Measurements from ENCODE around the gene ZBED5.
A peak's percentile ranks its signal among the peaks of the same experiment; 100 is the strongest.

ZBED5 gene

DNA sequence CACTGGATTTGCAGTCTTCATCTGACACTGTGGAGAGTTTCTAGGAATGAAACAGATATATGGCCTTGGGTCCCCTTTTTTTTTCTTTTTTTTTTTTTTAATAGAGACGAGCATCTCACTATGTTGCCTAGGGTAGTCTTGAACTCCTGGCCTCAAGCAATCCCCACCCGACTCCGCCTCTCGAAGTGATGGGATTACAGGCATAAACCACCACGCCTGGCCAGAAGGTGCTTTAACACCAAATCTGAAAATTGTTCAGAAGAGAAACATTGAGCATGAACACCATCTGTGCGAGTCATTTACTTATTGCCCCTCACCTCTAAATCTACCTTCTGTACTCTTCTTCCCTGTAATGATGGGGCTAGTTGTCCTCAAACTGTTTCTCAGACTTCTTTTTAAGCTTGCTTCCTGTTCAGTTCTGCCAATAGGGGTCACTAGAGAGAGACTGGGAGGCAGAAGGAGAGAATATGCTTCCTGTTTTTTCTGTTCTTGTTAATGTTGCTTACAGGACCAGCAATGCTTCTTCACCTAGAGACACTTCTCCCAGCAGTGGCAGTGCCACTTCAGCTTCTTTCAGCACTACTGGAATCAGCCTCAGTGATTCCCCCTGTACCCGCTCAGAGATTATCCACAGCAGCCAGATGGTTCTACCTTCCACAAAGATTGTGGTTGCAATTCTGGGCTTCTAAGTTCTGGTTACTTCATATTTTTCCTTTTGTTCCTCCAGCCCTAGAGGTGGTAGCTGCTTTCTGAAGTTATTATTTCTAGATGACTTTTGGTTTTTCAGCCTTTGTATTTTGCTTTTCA is 20.8 kb upstream of the ZBED5 start:
- peak; percentile 17 to 34 for DNase-seq

DNA sequence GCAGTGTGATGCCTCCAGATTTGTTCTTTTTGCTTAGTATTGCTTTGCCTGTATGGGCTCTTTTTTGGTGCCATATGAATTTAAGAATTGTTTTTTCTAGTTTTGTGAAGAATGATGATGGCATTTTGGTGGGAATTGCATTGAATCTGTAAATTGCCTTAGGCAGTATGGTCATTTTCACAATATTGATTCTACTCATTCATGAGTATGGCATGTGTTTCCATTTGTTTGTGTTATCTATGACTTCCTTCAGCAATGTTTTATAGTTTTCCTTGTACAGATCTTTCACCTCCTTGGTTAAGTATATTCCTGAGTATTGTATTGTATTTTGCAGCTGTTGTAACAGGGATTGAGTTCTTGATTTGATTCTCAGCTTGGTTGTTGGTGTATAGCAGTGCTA is 18.3 kb upstream of the ZBED5 start:
- DNase-seq = no peak

GRCh38 chr11:10875430-10876021 is 17.7 kb upstream of the ZBED5 start:
- no peak for DNase-seq

DNA sequence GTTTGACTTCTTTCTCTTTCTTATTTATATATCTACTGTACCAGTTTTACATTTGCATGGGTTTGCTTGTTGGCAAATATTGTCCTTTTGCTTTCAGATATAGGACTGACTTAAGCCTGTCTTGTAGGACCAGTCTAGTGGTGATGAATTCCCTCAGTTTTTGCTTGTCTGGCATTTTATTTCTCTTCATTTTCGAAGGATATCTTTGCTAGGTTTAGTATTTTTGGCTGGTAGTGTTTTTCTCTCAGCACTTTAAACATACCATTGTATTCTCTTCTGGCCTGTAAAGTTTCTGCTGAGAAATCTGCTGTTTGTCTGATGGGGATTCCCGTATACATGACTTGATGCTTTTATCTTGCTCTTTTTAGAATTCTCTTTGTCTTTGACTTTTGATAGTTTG is 14.2 kb upstream of the ZBED5 start:
- DNase-seq = no peak

DNA sequence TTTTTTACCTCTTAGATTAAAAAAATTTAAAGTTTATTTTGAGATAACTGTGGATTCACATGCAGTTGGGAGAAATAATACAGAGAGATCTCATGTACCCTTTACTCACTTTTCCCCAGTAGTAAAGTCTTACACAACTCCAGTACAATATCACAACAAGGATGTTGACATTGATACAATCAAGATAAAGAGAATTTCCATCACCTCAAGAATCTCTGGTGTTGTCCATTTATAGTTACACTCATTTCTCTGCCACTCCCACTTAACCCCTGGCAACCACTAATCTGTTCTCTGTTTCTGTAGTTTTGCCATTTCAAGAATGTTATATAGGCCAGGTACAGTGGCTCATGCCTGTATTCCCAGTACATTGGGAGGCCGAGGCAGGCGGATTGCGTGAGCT is 10.5 kb upstream of the ZBED5 start:
- no peak for DNase-seq

DNA sequence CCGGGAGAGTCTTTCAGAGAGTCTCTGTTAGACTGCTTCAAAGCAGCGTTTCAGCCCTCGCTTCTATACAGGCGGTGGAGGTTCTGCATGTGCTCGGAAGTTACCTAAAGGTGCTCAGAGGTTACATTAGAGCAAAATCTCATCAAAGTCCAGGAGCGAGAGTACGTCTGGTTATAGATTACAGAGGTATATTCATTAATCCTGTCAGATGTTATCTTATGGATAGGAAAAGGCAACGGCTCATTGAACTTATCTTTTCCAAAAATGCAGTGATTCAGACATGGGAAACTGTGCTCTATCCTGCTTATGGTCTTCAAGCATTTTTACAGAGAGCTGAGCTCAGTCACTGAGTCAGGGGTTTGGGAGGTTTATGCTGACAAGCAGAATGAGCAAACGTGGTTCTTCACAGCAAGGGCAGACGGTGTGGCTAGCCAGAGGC is 9.1 kb upstream of the ZBED5 start:
- no peak for DNase-seq

- no peak for DNase-seq
Measured at GRCh38 chr11:10865837-10866270, 8.0 kb upstream of the ZBED5 start.

GRCh38 chr11:10864688-10865087 is 6.8 kb upstream of the ZBED5 start:
- peak in 1 of 2 experiments; percentile 17 for DNase-seq

DNA sequence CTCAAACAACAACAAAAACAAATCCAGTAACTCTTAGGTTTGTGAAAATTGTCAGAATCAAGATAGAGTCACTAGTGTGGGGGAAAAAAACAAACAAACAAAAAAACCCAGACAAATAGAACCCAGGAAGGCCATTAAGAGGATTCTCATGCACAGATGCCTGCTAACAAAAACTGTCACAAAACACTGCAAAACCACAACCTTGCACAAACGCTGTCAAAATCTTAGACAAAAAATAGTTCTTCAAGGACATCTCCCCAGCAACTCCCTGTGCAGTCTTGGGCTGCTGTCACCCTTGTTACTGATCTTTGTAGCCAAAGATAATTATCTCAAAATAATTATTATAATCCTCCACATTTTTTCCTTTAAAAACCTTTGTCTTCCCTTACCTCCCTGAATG is 4.6 kb upstream of the ZBED5 start:
- DNase-seq = no peak

DNA sequence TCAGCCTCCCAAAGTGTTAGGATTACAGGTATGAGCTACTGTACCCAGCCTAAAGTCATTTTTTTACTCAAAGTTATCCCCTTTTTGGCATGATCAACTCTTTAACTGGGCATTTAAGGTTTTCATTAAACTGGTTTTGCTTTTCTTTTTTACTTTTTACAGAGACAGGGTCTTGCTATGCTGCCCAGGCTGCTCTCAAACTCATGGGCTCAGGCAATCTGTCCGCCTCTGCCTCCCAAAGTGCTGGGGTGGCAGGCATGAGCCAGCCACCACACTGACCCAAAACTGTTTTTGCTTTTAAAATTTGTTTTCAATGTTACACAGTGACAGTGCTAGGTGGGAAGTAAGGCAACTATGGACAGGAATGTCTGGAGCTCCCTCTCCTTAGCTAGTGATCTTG is 3.9 kb upstream of the ZBED5 start:
- DNase-seq = no peak

DNA sequence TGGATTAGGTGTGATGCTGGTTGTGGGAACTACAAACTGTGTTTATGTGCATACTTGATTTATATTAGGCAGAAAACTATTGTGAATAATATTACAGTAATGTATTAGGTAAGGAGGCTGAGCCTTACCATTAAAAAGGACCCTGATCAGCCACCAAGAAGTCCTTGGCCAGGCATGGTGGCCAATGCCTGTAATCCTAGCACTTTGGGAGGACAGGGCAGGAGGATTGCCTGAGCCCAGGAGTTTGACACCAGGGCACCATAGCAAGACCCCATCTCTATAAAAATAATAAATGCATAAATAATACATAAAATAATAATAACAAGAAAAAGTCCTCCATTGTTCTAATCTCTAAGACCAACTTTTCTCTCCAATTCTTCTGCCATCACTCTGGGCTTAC is 3.2 kb upstream of the ZBED5 start:
- no peak for DNase-seq

GRCh38 chr11:10858439-10859325 is 829 bp upstream of the ZBED5 start:
- peak; percentile 69 to 71 for DNase-seq

DNA sequence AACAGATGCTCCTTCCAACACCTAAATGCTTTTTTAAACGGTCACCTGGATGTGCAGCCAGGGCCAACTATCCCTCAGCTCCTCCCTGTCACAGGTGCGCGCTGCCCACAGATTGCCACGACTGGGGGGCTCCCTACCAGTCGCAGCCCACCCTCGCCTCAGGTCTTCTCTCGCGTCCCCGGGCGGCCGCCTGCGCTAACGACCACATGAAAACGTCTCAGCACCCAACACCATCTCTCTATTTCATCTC is 469 bp downstream of the ZBED5 start:
- DNase-seq = no peak

DNA sequence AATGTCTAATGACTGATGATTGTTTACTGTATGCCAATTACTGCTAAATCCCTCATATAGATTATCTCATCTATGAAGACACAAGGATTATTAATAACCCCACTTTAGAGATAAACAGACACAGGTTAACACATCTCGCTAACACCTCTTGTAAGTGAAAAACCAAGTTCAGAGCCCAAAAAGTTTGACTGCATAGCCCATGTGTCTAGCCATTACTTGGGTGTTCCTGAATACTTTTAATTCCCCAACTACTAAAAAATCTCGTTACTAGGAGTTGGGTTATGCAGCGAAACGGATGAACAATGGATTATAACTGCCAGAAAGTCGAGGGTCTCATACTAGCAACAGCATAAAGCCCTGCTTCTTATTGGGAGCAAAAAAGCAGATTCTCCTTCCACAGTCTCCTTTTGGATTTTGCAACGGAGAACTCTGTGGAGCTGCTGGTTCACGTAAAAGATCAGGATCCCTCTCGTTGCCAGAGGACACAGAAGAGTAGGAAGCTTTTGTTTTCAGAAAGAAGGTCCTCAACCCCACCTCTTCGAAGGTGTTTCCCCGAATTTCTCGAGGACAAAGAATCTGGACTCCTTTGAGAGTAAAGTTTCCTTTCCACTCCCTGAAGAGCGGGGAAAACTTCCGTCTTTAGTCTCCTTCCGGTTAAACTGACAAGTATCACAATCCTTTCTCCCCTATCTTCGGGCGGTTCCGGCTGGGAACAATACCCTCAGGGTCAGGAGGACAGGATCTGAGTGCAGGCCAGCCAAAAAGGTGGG is 979 bp downstream of the ZBED5 start:
- peak in 1 of 2 experiments; percentile 59 for DNase-seq

- no peak for DNase-seq
Measured at GRCh38 chr11:10855295-10855694, 2.6 kb downstream of the ZBED5 start.

- no peak for DNase-seq
Measured at GRCh38 chr11:10847960-10848860, 9.6 kb downstream of the ZBED5 start.

DNA sequence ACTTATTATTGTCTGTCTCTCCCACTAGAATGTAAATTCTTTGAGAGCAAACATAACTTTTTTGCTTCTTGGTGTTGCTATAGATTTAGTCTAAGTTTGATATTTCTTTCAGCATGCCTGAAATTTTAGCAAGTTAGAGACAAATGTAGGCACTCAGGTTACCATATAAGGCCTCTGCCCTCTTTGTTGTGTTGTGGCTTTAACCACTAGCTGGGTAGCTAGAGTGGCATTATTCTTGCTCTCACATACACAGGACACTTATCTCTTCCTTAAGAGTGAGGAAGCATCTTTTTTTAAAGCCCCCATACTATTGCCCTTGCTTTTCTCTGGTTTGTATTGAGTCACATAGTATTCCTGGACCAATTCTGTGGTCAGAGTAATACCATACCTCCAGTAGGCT is 11.2 kb downstream of the ZBED5 start:
- no peak for DNase-seq

DNA sequence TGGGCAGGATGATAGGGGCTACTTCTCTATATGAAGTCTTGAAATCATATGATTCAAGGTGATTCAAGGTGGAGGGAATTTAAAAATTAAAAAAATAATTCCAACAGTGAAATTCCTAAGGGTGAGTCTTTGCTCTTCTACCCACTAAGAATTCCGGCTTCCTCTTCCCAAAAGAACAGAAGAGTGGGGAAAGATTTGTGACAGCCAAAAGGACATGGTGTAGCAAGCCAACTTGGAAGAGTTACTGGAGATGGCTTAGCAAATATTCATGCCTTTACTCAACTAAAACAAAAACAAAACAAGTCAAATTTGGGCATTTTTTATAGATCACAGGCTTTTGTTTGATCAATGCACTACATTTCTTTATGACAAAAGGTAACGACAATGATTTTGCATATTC is 12.3 kb downstream of the ZBED5 start:
- DNase-seq = no peak

GRCh38 chr11:10844796-10845195 is 13.1 kb downstream of the ZBED5 start:
- no peak for DNase-seq

DNA sequence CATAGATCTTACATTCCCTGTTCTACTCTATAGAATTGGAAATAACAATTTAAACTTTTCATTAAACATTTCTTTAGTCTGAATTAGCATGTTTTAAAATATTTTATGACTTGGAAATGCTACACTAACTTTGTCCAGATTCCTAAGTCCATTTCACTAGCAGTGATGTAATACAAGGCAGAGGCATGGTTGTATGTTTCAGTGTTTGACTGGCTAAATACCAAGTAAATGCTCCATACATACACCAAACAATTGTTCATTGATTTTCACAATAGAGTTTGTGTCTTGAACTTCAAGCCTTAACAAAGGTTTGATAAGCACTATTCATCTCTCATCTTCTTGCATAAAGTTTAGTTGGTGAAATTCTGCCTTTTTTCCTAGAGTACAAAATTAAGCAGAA is 13.5 kb downstream of the ZBED5 start:
- no peak for DNase-seq

GRCh38 chr11:10838881-10839280 is 19.0 kb downstream of the ZBED5 start:
- DNase-seq = no peak

DNA sequence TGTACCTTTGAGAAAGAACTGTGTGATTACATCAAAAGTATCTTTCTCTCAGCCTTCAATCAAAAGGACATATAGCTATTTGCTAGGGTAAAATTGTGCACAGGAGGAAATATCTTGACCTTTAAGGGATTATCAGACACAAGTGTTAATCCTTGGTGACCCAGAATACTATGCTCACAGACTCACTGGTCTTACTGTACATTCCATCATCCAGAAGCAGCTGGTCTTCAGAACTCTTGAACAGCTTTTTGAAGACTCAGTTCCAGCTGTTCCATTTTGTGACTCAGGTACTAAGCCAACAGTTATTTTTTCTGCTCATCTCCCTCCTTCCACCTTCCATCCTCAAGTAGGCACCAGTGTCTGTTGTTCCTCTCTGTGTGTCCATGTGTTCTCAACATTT is 19.8 kb downstream of the ZBED5 start:
- no peak for DNase-seq
